MCF 10A (cell line): ENCODE data around the gene CELF4. TPM values are rescaled to one million over a fixed set of nuclear protein-coding genes. Genes with fewer than 3 reads are reported as not detected.

ENCODE experiments used
- BruUV-seq: library from RNA; stranded (reverse); fragments of 400-500 nt; replicated peaks from 2 replicates; lab custom pipeline; 2021; lab: Mats Ljungman, UMichigan
- CTCF ChIA-PET: fragments of 300-600 bp; sonication (Branson Sonifier 250); formaldehyde crosslinking; extraction: SDS; loops from one replicate; lab custom pipeline; 2021; ENCODE audit warnings: antibody characterized with exemption, inconsistent platforms; lab: Yijun Ruan, JAX
- POLR2A ChIA-PET: fragments of 300-600, 350-650 bp; sonication (Branson Sonifier 250); formaldehyde crosslinking; extraction: SDS; loops from one replicate; lab custom pipeline; 2020; ENCODE audit warnings: antibody characterized with exemption, inconsistent platforms; lab: Yijun Ruan, JAX
- DNase-seq: peaks from one replicate; pipeline ENCODE4 v3.0.0-alpha.2; 2018; ENCODE audit not compliant: unreplicated experiment
- H3K27ac Mint-ChIP-seq: one replicate; pipeline ENCODE4 v1.8.0; 2022; ENCODE audit warnings: mild to moderate bottlenecking, low read depth, mixed read lengths; ENCODE audit not compliant: unreplicated experiment
- H3K27me3 Mint-ChIP-seq: one replicate; pipeline ENCODE4 v1.8.0; 2022; ENCODE audit warnings: mixed read lengths; ENCODE audit not compliant: insufficient read depth, unreplicated experiment
- H3K36me3 Mint-ChIP-seq: one replicate; pipeline ENCODE4 v1.8.0; 2022; ENCODE audit warnings: mild to moderate bottlenecking, moderate library complexity, mixed read lengths; ENCODE audit not compliant: insufficient read depth, unreplicated experiment
- H3K4me1 Mint-ChIP-seq: one replicate; pipeline ENCODE4 v1.8.0; 2022; ENCODE audit warnings: mixed read lengths; ENCODE audit not compliant: insufficient read depth, unreplicated experiment
- H3K4me3 Mint-ChIP-seq: one replicate; pipeline ENCODE4 v1.8.0; 2022; ENCODE audit warnings: mild to moderate bottlenecking, moderate library complexity, mixed read lengths; ENCODE audit not compliant: unreplicated experiment
- H3K9me3 Mint-ChIP-seq: one replicate; pipeline ENCODE4 v1.8.0; 2022; ENCODE audit warnings: mixed read lengths; ENCODE audit not compliant: unreplicated experiment
- intact Hi-C: fragments of 100-400 bp; cut with micrococcal nuclease; formaldehyde crosslinking; loops from 2 replicates; pipeline ENCODE4 v1.14.1; 2022
- total RNA-seq: library from RNA; stranded (reverse); gene quantifications from 2 replicates; pipeline ENCODE4 v1.2.3, GENCODE V29; 2022
- TF ChIP-seq, protein P1 (sequence below): fragments of 200-600 bp; IDR thresholded peaks from one replicate; pipeline ENCODE4 v1.8.0; 2022; ENCODE audit warnings: antibody characterized with exemption, mild to moderate bottlenecking; ENCODE audit not compliant: unreplicated experiment

Gene CELF4
- total RNA-seq, 1 experiment from 2014 or later: not detected

DNA sequence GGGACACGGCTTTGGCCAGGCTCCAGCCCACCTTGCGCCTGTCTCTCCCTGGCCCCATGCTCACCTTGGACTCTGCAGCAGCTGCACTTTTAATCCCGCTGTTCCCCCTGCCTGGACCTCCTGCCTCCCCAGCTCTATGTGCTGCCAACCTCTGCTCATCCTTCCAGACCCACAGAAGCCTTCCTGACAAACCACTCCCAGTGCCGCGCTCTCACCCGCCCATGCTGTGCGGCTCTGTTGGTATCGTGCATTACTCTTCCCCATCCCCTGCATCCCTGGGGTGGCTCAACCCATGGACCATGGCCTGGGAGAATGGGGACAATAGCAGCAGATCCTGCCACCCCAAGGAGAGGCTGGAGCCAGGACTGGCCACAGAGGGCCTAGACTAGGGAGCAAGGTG lies 303.6 kb downstream of the CELF4 start:
- BruUV-seq: no TSS peak
- Mint-ChIP-seq H3K4me3 (no peak overlapping the region), H3K36me3 (no peaks in the 10 kb centered on the region), H3K27ac (no peak overlapping the region), H3K9me3 (no peaks in the 10 kb centered on the region), H3K27me3 (peaks cover 22% of the 10 kb centered on the region), H3K4me1 (no peaks in the 10 kb centered on the region)
- intact Hi-C loops: no loop called here
- CTCF ChIA-PET: no interaction called here
- DNase-seq: no peak
- POLR2A ChIA-PET: no interaction called here
- TF ChIP-seq, protein P1, sequence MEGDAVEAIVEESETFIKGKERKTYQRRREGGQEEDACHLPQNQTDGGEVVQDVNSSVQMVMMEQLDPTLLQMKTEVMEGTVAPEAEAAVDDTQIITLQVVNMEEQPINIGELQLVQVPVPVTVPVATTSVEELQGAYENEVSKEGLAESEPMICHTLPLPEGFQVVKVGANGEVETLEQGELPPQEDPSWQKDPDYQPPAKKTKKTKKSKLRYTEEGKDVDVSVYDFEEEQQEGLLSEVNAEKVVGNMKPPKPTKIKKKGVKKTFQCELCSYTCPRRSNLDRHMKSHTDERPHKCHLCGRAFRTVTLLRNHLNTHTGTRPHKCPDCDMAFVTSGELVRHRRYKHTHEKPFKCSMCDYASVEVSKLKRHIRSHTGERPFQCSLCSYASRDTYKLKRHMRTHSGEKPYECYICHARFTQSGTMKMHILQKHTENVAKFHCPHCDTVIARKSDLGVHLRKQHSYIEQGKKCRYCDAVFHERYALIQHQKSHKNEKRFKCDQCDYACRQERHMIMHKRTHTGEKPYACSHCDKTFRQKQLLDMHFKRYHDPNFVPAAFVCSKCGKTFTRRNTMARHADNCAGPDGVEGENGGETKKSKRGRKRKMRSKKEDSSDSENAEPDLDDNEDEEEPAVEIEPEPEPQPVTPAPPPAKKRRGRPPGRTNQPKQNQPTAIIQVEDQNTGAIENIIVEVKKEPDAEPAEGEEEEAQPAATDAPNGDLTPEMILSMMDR: no peak

DNA sequence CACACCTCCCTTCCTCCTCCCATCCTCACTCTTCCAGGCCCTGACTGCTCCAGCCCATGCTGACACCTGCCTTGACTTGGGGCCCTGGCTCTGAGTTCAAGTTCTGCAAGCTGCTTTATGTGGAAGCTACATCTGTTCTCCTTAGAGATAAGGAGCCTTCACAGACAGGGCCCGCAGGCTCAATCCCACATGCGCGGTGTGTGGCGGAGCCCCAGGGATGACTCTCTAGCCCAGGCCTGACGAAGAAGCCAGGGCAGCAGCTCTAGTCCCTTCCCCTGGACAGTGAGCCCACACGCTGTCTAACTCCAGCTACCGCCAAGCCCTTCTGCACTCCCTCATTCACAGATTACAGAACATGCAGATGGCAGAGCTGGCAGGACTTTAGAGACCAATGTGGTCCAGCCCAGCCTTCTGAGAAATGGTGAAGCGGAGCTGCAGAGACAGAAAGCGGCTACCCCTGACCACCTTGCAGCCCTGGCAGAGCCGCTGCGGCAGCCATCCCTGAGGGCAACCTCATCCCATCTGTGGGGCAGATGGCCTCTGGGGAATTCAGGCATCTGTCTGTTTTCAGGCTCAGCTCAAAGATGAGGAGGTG lies 304.3 kb downstream of the CELF4 start:
- no peaks in the 10 kb centered on the region for H3K9me3 Mint-ChIP-seq
- no peak for DNase-seq
- TF ChIP-seq, protein P1: no peak
- no peaks in the 10 kb centered on the region for H3K4me1 Mint-ChIP-seq
- no peak overlapping the region for H3K27ac Mint-ChIP-seq
- ChIA-PET CTCF (no interaction called here), POLR2A (no interaction called here)
- intact Hi-C loops: no loop called here
- BruUV-seq: no TSS peak
- no peaks in the 10 kb centered on the region for H3K36me3 Mint-ChIP-seq
- H3K27me3 Mint-ChIP-seq: peaks cover 22% of the 10 kb centered on the region
- no peak overlapping the region for H3K4me3 Mint-ChIP-seq

DNA sequence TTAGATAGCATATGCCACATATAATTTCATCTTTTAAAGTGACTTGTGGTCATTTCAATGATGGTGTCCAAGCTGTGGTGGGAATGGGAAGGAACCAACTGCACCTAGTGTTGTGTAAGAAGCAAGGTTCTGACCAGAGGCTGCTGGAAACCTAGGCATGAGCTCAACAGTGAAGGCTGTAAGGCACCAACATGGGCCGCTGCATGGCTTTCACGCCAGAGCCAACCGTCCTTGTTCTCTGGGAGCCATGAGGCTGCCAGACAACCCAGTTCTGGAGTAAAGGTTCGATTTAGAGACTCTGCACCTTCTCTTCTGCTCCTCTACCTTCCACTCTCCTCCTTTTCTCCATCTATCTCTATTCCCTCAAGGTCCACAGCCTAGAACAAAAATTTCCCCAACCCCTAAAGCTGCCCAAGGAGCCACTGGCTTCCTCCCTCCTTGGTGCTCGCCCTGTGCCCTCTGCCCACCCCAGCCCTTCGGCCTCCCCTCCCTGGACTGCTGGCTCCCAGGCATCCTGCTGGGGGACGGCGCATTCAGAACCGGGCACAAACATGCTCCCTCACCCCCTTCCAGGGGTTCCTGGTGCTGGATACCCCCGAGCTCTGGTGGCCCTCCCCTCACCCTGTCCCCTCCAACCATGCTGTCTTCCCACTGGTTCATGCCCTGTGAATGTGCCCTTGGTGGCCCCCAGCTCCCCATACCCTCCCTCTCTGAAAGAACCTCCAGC lies 305.1 kb downstream of the CELF4 start:
- no TSS peak for BruUV-seq
- H3K36me3 Mint-ChIP-seq: no peaks in the 10 kb centered on the region
- intact Hi-C loops: no loop called here
- no peak overlapping the region for H3K27ac Mint-ChIP-seq
- no peak for DNase-seq
- CTCF ChIA-PET: interaction anchor here (0.6 kb wide), 1 partner anchor 16 kb away, joined by 3 read pairs; no protein-coding TSS in a partner anchor
- no peaks in the 10 kb centered on the region for H3K4me1 Mint-ChIP-seq
- H3K9me3 Mint-ChIP-seq: no peaks in the 10 kb centered on the region
- peaks cover 25% of the 10 kb centered on the region for H3K27me3 Mint-ChIP-seq
- POLR2A ChIA-PET: no interaction called here
- H3K4me3 Mint-ChIP-seq: no peak overlapping the region
- TF ChIP-seq, protein P1: no peak

DNA sequence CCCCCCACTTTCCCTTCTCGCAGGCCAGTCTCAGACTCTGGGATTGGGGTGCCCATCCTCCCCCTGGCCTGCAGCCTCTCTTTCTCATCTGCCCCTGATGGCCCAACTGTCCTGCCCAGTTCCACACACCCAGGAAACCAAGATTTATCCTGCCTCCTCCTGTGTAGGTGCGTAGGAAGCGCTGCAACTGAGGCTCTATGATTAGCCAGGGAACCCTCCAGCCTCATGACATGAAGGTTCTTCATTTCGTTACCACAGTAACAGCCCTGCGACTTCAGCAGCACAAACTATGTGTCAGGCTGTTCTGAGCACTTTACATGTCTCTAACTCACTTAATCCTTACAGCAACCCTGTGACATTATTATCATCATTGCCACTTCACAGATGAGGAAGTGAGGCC lies 305.9 kb downstream of the CELF4 start:
- TF ChIP-seq, protein P1: no peak
- BruUV-seq: no TSS peak
- Mint-ChIP-seq H3K4me1 (no peaks in the 10 kb centered on the region), H3K36me3 (no peaks in the 10 kb centered on the region), H3K27me3 (peaks cover 33% of the 10 kb centered on the region), H3K9me3 (no peaks in the 10 kb centered on the region), H3K27ac (no peak overlapping the region), H3K4me3 (no peak overlapping the region)
- ChIA-PET POLR2A (no interaction called here), CTCF (interaction anchor here (0.5 kb wide), 1 partner anchor 31 kb away, joined by 5 read pairs; no protein-coding TSS in a partner anchor)
- DNase-seq: no peak
- intact Hi-C loops: no loop called here
